ENCODE data around the gene UTP18.
"Not testable (repeated sequence)": the region's sequence is repeated elsewhere in the genome, so short reads cannot be mapped to it uniquely, and the experiment has no call there.

UTP18 gene

GRCh38 chr17:51260237-51261023 is at the start of gene UTP18:
Gene UTP18 (plus strand): TSS chr17:51260546. CDS start chr17:51260585, 39 bp downstream.
- peak in 1 of 2 experiments; percentile 5 for TF ChIP-seq CTCF (IDR thresholded peaks at IDR 0.05)
- Histone ChIP-seq H3K27ac (peak within 1 kb of the TSS; percentile 97), H3K4me3 (peak within 1 kb of the TSS; percentile 94 to 98), H3K36me3 (peaks cover 3 to 9% (median 7%) of the 10 kb centered on the region in 3 donors), H3K27me3 (no peaks in the 10 kb centered on the region), H3K9me3 (no peaks in the 10 kb centered on the region), H3K4me1 (peaks cover 5 to 56% (median 31%) of the 10 kb centered on the region in 4 donors)
- intact Hi-C loops (cut with DNase I; ENCODE audit: low total_unique reads): no loop called here
- peak; percentile 93 to 98 for DNase-seq

DNA sequence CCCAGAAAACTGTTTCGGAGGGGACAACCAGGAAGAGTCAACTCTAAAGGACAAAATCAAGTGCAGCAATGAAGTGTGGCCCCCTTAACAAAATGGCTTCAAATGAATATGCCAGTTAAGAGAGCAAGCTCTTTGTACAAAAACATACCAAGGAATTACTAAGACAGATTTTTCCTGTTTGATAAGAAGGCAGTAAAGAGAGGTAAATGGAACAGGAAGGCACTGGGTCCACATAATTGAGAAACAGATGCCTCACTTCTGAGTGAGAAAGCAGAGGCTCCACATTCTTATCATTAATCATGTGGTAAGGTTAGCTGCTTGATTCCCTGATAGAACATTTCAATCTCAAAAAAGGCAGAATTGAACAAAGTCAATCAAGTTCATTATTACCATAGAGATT is 45.4 kb upstream of the UTP18 start:
- Histone ChIP-seq H3K4me1 (no peaks in the 10 kb centered on the region), H3K27ac (no peak overlapping the region), H3K36me3 (peaks cover 38 to 91% (median 70%) of the 10 kb centered on the region in 3 donors), H3K27me3 (no peaks in the 10 kb centered on the region), H3K9me3 (no peaks in the 10 kb centered on the region), H3K4me3 (no peak overlapping the region)
- TF ChIP-seq CTCF (IDR thresholded peaks at IDR 0.05): no peak
- intact Hi-C loops (cut with DNase I; ENCODE audit: low total_unique reads): no loop called here
- no peak for DNase-seq

DNA sequence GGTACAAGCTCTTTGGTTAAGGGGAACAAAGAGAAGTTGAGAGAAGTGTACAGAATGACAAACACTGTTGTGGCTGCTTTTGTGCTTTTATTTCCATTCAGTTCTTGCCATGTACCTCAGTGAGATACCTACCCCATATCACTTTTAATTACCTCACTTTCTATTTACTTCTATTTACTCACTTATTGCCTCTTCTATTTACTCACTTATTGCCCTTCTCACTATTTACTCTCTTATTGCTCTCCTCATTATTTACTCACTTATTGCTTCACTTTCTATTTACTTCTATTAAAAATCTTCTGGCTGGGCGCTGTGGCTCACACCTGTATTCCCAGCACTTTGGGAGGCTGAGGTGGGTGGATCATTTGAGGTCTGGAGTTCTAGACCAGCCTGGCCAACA is 42.4 kb upstream of the UTP18 start:
- TF ChIP-seq CTCF (IDR thresholded peaks at IDR 0.05): no peak
- intact Hi-C loops (cut with DNase I; ENCODE audit: low total_unique reads): no loop called here
- Histone ChIP-seq H3K4me3 (no peak overlapping the region), H3K9me3 (no peaks in the 10 kb centered on the region), H3K27ac (no peak overlapping the region), H3K27me3 (no peaks in the 10 kb centered on the region), H3K36me3 (peaks cover 31 to 94% (median 65%) of the 10 kb centered on the region in 3 donors), H3K4me1 (no peaks in the 10 kb centered on the region)
- DNase-seq: no peak

GRCh38 chr17:51221322-51221721 is 39.0 kb upstream of the UTP18 start:
- intact Hi-C loops (cut with DNase I; ENCODE audit: low total_unique reads): no loop called here
- Histone ChIP-seq H3K4me3 (no peak overlapping the region), H3K4me1 (no peaks in the 10 kb centered on the region), H3K9me3 (no peaks in the 10 kb centered on the region), H3K36me3 (peaks cover 25 to 77% (median 56%) of the 10 kb centered on the region in 3 donors), H3K27me3 (no peaks in the 10 kb centered on the region), H3K27ac (no peak overlapping the region)
- no peak for TF ChIP-seq CTCF (IDR thresholded peaks at IDR 0.05)
- DNase-seq: no peak

GRCh38 chr17:51224402-51225262 is 35.7 kb upstream of the UTP18 start:
- H3K36me3 ChIP-seq: peaks cover 6 to 45% (median 28%) of the 10 kb centered on the region in 3 donors
- intact Hi-C loops (cut with DNase I; ENCODE audit: low total_unique reads): no loop called here
- no peak for TF ChIP-seq CTCF (IDR thresholded peaks at IDR 0.05)
- H3K4me1 ChIP-seq: peaks cover 0 to 3% (median 0%) of the 10 kb centered on the region in 4 donors
- no peaks in the 10 kb centered on the region for H3K27me3 ChIP-seq
- H3K9me3 ChIP-seq: no peaks in the 10 kb centered on the region
- no peak for DNase-seq
- no peak overlapping the region for H3K27ac ChIP-seq
- no peak overlapping the region for H3K4me3 ChIP-seq

GRCh38 chr17:51225523-51225922 is 34.8 kb upstream of the UTP18 start:
- H3K36me3 ChIP-seq: peaks cover 0 to 36% (median 21%) of the 10 kb centered on the region in 3 donors
- H3K9me3 ChIP-seq; intact Hi-C loops (cut with DNase I; ENCODE audit: low total_unique reads); H3K27ac ChIP-seq; DNase-seq; H3K4me3 ChIP-seq; H3K27me3 ChIP-seq; H3K4me1 ChIP-seq: not testable (repeated sequence)
